HUDEP-2 (cell line): ENCODE measurements around the gene FAM200B.
A peak's percentile ranks its signal among the peaks of the same experiment; 100 is the strongest.

Experiments used
- DNase-seq, 76 experiments: peaks; one replicate each; lab custom pipeline; 2025; ENCODE audit not compliant: unreplicated experiment in 76 of 76; lab: John Stamatoyannopoulos, UW

The FAM200B gene

GRCh38 chr4:15694431-15694830 lies 12.8 kb downstream of the FAM200B start:
- DNase-seq: no peak

GRCh38 chr4:15695240-15695699 lies 13.6 kb downstream of the FAM200B start:
- DNase-seq: no peak

- no peak for DNase-seq
Observed at GRCh38 chr4:15695729-15696128, 14.1 kb downstream of the FAM200B start.

- no peak for DNase-seq
Observed at GRCh38 chr4:15696866-15697265, 15.2 kb downstream of the FAM200B start.

- DNase-seq: peak in 8 of 76 experiments; percentile 1 to 18 (median 4)
Observed at GRCh38 chr4:15702941-15703403, 21.3 kb downstream of the FAM200B start, which contains the start of gene BST1. BST1 (plus strand) TSS chr4:15703065; CDS start chr4:15703145, 80 bp downstream.

- DNase-seq: no peak
Observed at GRCh38 chr4:15703439-15703838, 21.8 kb downstream of the FAM200B start.

- DNase-seq: no peak
Observed at GRCh38 chr4:15704129-15704528, 22.5 kb downstream of the FAM200B start.

- no peak for DNase-seq
Observed at GRCh38 chr4:15706646-15707362, 25.2 kb downstream of the FAM200B start.

- no peak for DNase-seq
Observed at GRCh38 chr4:15707363-15707715, 25.7 kb downstream of the FAM200B start.

- DNase-seq: no peak
Observed at GRCh38 chr4:15711762-15712161, 30.1 kb downstream of the FAM200B start.

- no peak for DNase-seq
Observed at GRCh38 chr4:15712214-15712613, 30.6 kb downstream of the FAM200B start.

GRCh38 chr4:15714141-15714540 lies 32.5 kb downstream of the FAM200B start:
- DNase-seq: no peak

GRCh38 chr4:15714646-15715435 lies 33.2 kb downstream of the FAM200B start:
- peak in 4 of 76 experiments; percentile 0 to 24 (median 8) for DNase-seq

- no peak for DNase-seq
Observed at GRCh38 chr4:15716115-15716514, 34.5 kb downstream of the FAM200B start.

GRCh38 chr4:15717086-15717485 lies 35.5 kb downstream of the FAM200B start:
- no peak for DNase-seq

GRCh38 chr4:15717657-15718416 lies 36.2 kb downstream of the FAM200B start:
- no peak for DNase-seq

- no peak for DNase-seq
Observed at GRCh38 chr4:15718465-15718864, 36.8 kb downstream of the FAM200B start.

GRCh38 chr4:15718959-15719358 lies 37.3 kb downstream of the FAM200B start:
- DNase-seq: no peak

GRCh38 chr4:15719506-15719905 lies 37.9 kb downstream of the FAM200B start:
- DNase-seq: no peak

- DNase-seq: no peak
Observed at GRCh38 chr4:15720851-15721250, 39.2 kb downstream of the FAM200B start.

- no peak for DNase-seq
Observed at GRCh38 chr4:15725608-15726007, 44.0 kb downstream of the FAM200B start.
